Activated CD4-positive, alpha-beta T cell treated with anti-CD3 and anti-CD28 coated beads for 1 hour (primary cell): ENCODE measurements around the gene NDEL1.

Experiments used
- DNase-seq: peaks from one replicate; pipeline ENCODE4 v3.0.0-alpha.2; 2020

The NDEL1 gene

DNA sequence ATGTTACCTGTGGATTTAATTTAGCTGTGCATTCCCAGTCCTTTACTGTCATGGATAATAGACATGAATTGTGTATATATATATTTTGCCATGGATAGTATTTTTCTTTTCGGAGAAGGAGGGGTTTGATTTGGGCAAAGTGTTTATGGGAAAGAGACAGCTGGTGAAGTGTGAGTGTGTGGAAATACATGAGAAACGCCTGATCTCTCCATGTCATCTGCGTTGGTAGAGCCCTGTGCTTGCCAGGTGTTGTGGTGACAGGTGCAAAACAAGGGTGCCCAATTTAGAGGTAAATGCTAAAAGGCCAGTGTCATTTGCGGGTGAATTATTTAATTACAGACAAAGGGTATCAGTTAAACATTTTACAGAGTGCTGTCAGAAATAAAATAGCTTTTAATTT is 23.4 kb downstream of the NDEL1 start:
- no peak for DNase-seq

DNA sequence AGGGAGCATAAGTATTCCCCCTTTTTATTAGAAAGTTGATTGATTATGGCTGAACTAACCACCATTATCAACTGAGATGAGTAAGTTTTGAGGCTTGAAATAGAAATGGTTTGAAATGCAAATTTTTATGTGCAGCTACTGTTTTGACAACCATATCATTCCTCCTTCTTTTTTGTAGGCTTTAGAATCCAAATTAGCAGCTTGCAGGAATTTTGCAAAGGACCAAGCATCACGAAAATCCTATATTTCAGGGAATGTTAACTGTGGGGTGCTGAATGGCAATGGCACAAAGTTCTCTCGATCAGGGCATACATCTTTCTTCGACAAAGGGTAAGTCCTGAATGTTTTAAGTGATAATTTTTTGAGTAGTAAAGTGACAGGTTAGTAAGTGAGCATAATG is 24.1 kb downstream of the NDEL1 start:
- no peak for DNase-seq

DNA sequence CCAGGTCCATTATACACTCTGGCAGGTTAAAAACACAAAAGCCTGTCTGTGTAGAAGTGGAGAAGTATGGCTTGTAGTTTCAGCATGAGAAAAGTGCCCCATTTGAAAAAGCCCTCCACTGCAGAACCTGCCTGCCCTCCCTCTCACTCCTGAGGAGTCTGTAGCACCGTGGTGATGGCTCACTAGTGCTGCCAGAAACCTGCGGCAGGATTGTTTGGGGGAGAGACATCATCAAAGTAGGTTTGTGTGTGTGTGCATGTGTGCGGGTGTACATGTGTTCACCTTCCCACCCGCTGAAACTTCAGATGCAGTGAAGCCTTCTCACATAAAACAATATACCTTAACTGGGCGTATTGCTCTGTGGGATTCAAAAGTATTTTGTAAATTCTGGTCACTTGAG is 26.9 kb downstream of the NDEL1 start:
- DNase-seq, result no peak

DNA sequence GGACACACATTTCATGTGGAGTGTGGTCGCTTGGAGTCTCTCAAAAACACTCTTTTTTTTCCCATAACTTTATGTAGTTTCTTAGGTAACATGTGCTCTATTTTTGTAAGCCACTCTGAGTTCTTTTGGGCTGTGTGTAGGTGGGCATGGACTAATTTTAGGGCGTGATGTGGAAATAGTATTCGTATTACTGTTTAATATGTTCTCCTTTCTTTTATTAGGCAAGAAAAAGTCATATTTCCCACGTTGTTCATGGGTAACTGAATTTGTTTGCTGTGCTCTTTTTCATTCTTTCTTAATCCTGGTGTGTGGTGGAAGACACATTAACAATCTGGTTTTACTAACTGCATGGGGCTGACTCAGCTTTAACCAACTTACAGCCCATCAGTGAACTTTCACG is 27.4 kb downstream of the NDEL1 start:
- no peak for DNase-seq

DNA sequence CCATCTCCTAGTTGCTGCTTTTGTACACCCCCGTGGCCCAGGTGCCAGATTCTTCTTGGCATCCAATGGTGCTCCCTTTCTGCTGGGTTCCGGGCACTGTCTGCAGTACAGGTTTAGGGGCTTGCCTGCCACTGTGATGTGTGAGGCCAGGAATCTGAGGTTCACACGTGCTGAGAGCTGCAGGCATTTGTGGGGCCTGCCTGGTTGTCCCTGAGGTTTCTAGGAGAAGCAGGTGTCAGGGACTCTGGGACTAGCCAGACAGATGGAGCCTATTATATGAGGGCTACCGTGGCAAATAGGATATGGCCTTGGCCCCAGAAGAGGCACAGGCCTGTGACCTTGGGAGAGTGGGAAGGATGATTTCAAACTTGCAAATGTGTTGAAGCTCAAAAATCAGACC is 29.3 kb downstream of the NDEL1 start:
- DNase-seq, result no peak

DNA sequence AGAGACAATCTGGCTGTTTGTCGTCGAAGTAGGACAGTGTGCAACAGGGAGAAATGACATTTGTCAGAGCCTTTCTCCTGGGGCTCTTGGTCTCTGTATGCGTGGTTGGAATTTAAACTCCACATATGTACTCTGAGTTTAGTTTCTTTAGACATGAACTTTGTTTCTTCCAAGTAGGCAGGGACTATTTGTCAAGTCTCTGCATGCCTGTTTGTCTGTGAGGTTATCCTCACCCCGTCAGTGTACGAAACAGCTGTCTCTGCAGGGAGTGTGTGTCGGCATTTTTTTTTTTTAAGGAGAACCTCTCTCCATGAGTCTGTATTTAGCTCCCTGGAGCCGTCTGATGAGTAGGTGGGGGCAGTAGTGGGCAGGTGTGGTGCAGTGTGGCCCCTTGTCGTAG is 29.7 kb downstream of the NDEL1 start:
- DNase-seq, result no peak

GRCh38 chr17:8465759-8466158 is 30.1 kb downstream of the NDEL1 start:
- no peak for DNase-seq

DNA sequence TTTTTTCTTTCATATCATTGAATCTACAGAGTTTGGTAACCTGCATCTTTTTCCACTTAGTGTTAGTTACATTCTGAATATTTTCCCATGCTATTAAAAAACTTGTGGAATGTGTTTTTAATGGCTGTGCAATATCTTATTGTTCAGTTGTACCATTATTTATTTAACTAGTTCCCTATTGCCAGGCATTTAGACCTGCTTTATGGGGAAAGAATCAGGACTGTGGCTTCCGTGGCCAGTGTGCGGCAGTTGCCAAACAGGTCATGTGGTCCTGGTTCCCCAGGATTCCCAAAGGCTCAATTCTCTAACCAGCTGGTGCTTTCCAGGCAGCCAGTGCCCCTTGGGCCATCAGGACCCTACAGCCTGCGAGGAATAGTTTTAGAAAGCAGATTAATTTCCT is 30.8 kb downstream of the NDEL1 start:
- no peak for DNase-seq

- DNase-seq, result no peak
These were observed 31.2 kb downstream of the NDEL1 start for GRCh38 chr17:8466873-8467272.

GRCh38 chr17:8467527-8467926 is 31.8 kb downstream of the NDEL1 start:
- DNase-seq, result no peak

- no peak for DNase-seq
These were observed 32.4 kb downstream of the NDEL1 start for GRCh38 chr17:8468127-8468526.

DNA sequence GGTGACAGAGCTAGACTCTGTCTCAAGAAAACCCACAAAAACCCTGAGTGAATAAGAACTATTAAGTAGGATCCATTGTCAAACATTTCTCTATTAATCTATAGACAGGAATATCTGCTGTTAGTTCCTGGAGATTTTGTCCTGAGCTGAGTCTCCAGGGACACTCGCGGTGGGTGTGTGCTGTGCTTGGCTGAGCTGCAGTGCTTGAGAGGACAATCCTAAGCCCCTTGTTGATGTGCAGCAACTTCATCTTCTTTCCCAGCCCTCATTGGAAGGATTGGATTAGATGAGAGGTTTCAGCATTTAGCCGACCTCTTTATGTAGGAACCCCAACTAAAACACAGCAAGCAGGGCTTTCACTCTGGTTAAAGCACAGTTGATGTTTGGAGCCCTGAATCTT is 33.3 kb downstream of the NDEL1 start:
- no peak for DNase-seq

DNA sequence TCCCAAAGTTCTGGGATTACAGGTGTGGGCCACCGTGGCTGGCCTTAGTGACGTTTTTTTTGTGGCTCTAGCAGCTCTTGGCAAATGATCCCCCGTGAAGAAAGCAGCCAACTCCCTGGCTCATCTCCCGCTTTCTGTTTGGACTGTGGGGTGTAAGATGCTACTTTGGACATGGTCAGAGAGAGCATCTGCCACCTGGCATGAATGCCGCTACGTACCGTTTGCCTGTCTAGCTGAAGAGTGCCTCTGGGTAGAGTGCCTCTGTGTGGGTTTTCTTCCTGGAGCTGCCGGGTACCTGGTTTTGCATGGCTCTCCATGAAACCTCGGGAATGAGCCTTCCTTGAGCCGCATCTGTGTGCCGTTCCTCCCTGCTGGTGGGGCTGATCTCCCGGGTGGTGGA is 34.3 kb downstream of the NDEL1 start:
- no peak for DNase-seq

- DNase-seq, result no peak
These were observed 34.9 kb downstream of the NDEL1 start for GRCh38 chr17:8470447-8471047.

GRCh38 chr17:8472663-8473062 is 37.0 kb downstream of the NDEL1 start:
- no peak for DNase-seq

DNA sequence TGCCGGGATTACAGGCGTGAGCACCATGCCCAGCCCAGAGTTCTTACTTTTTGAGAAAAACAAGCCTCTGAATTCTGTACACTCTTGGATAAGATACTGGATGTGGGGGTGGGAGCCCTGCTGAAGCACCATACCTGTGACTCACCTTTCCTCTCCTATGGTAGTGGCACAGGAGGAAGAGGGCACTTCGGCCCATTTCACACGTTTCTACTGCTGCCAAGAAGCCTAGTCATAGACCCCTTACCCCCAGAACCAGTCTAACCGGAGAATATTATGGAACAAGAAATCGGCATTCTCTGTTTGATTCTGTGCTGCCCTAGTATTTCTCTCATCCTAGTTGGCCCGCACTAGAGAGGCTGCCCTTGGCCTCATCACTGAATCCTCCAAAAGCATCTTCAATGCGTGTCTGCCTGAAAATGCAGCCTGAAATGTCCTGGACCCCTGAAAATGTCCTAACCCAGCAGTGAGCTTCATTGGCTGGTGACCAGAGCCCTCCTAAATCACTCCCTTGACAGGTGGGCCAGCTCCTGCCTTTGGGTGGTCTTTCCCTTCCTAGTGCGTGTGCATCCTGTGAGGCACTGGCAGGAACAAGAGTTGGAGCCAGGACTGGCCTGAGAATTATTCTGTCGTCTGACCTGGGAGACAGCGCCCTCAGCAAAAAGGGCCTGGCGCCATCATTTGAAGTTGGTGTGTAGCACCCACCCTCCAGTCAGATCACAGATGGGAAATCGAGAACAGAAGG is 37.9 kb downstream of the NDEL1 start:
- DNase-seq, result no peak

- no peak for DNase-seq
These were observed 39.1 kb downstream of the NDEL1 start for GRCh38 chr17:8474826-8475225.

DNA sequence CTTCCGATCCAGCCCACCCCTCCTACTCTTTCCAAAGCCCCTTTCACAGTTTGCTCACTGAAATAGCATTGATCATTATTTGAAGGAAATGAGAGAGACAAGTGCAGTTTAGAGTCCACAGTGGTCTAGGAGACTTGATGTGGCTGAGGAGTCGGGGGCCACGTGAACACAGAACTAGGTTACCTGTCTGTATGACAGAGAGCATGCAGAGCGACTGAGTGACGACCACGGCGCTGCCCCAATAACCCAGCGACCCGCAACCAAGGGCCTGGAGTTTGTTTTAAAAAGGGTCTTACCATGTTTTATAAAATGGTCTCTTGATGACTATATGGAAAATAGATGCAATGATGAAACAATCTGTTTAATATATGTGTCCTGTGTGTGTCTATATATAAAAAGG is 39.5 kb downstream of the NDEL1 start:
- no peak for DNase-seq

DNA sequence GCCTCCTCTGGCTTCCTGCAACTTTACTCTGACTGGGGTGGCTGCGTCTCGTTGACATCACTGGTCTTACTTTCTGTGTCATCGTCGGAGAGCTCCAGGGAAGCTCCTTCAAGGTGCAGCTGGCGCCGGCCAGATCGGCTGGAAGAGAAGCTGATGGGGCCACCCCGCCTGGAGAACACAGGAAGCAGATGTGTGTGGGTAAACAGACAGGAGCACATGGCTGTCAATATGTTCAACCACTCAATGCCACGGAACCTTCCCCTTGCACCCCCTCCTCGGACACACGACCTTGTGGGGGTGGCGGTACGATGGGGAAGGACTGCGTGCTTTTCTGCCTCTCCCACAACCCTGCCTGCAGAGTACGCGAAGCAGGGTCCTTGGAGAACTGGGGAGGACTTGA is 40.1 kb downstream of the NDEL1 start:
- no peak for DNase-seq

DNA sequence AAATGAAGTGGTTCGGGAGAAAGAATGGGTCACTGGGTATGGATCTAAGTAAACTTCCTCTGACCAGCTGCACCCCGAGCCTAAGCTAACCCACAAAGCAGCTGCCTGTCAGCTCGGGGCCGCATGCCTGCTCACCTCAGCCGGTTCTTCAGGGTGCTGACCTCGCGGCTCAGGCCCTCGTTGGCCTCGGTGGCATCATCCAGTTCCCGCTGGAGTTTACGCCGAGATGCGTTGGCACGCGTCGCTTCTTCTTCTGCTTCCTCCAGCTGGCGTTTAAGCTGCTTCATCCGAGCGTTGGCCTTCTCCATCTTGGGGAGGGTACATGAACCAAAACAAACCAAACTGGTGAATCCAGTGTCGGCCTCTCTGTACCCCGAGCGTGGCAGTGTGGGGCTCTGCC is 41.1 kb downstream of the NDEL1 start:
- no peak for DNase-seq

DNA sequence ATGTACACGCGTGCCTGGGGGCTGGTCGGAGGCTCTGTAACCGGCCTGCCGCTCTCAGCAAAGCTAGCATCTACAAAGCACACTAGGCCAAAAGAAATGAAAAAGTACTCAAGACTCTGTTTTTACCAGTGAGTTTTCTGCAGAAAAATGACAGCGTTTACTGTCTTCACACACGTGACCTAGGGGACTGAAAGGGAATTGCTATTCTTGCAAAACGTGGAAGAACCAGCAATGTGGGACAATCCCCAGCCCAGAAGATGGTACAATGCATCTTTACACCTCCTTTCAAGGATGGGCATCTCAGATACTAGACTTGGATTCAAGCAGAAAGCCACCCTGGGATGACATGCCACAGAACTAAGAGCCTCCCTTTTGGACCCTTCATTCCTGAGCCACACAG is 41.5 kb downstream of the NDEL1 start:
- no peak for DNase-seq

- no peak for DNase-seq
These were observed 42.2 kb downstream of the NDEL1 start for GRCh38 chr17:8477715-8478441.

DNA sequence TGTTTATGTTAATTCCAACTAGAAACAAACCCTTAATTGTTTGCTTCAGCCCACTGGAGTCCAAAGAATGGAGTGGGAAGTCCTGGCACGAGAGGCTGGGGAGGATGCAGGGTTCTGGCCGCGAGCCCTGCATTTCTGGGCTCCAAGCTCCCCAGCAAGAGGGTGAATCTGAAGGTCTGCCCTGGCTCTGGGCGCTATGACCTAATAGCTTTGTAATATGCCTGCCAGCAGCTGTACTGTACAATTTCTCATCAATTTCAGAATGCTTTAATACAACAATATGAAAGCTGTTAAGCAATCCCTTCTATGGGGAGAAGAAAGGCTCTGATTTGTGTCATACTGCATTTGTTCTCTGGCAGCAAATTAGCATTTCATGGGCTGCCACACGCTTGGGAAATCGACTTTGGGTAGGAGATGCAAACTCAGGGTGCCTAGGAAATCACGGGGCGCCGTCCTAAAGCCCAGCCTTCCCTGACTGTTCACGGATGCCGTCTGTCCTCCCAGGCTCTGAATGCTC is 43.8 kb downstream of the NDEL1 start:
- DNase-seq, result no peak
